ENCODE results near the gene NTNG1.

The NTNG1 gene

GRCh38 chr1:107419003-107419402 lies 278.2 kb downstream of the NTNG1 start:
- DNase-seq = no peak

GRCh38 chr1:107422901-107423300 lies 282.1 kb downstream of the NTNG1 start:
- no peak for DNase-seq

- DNase-seq = peak; percentile 37
These were observed 289.8 kb downstream of the NTNG1 start for GRCh38 chr1:107430540-107431228.

- no peak for DNase-seq
These were observed 291.3 kb downstream of the NTNG1 start for GRCh38 chr1:107432108-107432507.

GRCh38 chr1:107433068-107433467 lies 292.2 kb downstream of the NTNG1 start:
- no peak for DNase-seq

GRCh38 chr1:107433635-107434360 lies 293.0 kb downstream of the NTNG1 start:
- DNase-seq = no peak

- no peak for DNase-seq
These were observed 293.5 kb downstream of the NTNG1 start for GRCh38 chr1:107434361-107434693.

GRCh38 chr1:107436552-107437241 lies 295.9 kb downstream of the NTNG1 start:
- no peak for DNase-seq

- DNase-seq = no peak
These were observed 298.7 kb downstream of the NTNG1 start for GRCh38 chr1:107439567-107439966.

- no peak for DNase-seq
These were observed 301.7 kb downstream of the NTNG1 start for GRCh38 chr1:107442551-107442950.

- no peak for DNase-seq
These were observed 302.2 kb downstream of the NTNG1 start for GRCh38 chr1:107443027-107443426.

- no peak for DNase-seq
These were observed 303.0 kb downstream of the NTNG1 start for GRCh38 chr1:107443860-107444259.

GRCh38 chr1:107444302-107444701 lies 303.5 kb downstream of the NTNG1 start:
- DNase-seq = no peak

- no peak for DNase-seq
These were observed 308.5 kb downstream of the NTNG1 start for GRCh38 chr1:107449326-107449725.

- DNase-seq = no peak
These were observed 310.2 kb downstream of the NTNG1 start for GRCh38 chr1:107450899-107451664.

GRCh38 chr1:107451715-107452114 lies 310.9 kb downstream of the NTNG1 start:
- DNase-seq = no peak

- DNase-seq = no peak
These were observed 314.0 kb downstream of the NTNG1 start for GRCh38 chr1:107454791-107455190.

GRCh38 chr1:107457989-107458388 lies 317.1 kb downstream of the NTNG1 start:
- DNase-seq = no peak

- DNase-seq = no peak
These were observed 318.5 kb downstream of the NTNG1 start for GRCh38 chr1:107459204-107459904.

GRCh38 chr1:107460035-107460434 lies 319.2 kb downstream of the NTNG1 start:
- no peak for DNase-seq

- DNase-seq = no peak
These were observed 324.0 kb downstream of the NTNG1 start for GRCh38 chr1:107464827-107465226.

GRCh38 chr1:107467286-107467685 lies 326.4 kb downstream of the NTNG1 start:
- DNase-seq = no peak

- no peak for DNase-seq
These were observed 327.0 kb downstream of the NTNG1 start for GRCh38 chr1:107467811-107468210.
